ENCODE data around the gene SRGAP3. TPM values are rescaled to one million over a fixed set of nuclear protein-coding genes. Genes with fewer than 3 reads are reported as not detected.

SRGAP3 gene
- total RNA-seq, 1 donor = 2.5 TPM

Small RNA genes lying within 50 kb of the gene (small RNA-seq; reads per million reads assigned to genes)
- not detected for gene RF00416

Other genes starting within 250 kb of the SRGAP3 start
- 42.1 and 42.7 TPM in 2 replicates for gene THUMPD3, start 113.4 kb upstream of the SRGAP3 start, total RNA-seq
- 103 and 106 TPM in 2 replicates for gene SETD5, start 148.0 kb upstream of the SRGAP3 start, total RNA-seq